ENCODE measurements around the gene KDM6A. TPM values are rescaled to one million over a fixed set of nuclear protein-coding genes. Genes with fewer than 3 reads are reported as not detected.

The KDM6A gene
- total and polyA plus RNA-seq, 9 of the 15 experiments (the other 6 are each of a cell fraction or from before 2014, with no cell fraction given), result 8.4 to 34.3 (median 22.9) TPM

- Histone ChIP-seq H3K9ac (ENCODE audit: insufficient read depth in 1 of 2, low read depth in 2 of 2, low read length in 2 of 2) (no peak overlapping the region), H3K4me3 (no peak overlapping the region), H3K36me3 (ENCODE audit: control insufficient read depth, insufficient read depth, low read length) (no peaks in the 10 kb centered on the region), H2AFZ (ENCODE audit: low read depth, low read length) (no peak overlapping the region), H3K4me1 (replicated peaks in 1 of 2; ENCODE audit: control insufficient read depth in 2 of 2, insufficient read depth in 2 of 2, low read length in 2 of 2) (peaks cover 2 to 3% of the 10 kb centered on the region in 2 experiments; a peak in 4 of 5 replicates), H3K9me3 (replicated peaks; ENCODE audit: control insufficient read depth, insufficient read depth, low read depth, low read length) (no peaks in the 10 kb centered on the region; the same call in 1 of the 2 replicates), H3K27ac (ENCODE audit: extremely low read depth, low read depth, low read length) (no peak overlapping the region), H3K27me3 (ENCODE audit: control insufficient read depth in 2 of 2, insufficient read depth in 2 of 2, low read length in 2 of 2) (no peaks in the 10 kb centered on the region), H3K9me1 (ENCODE audit: control insufficient read depth, insufficient read depth, low read length) (no peaks in the 10 kb centered on the region), H4K20me1 (replicated peaks; ENCODE audit: control insufficient read depth, insufficient read depth, low read length) (0 out of 2 replicates have a peak, but pooled peaks cover 3% of the 10 kb centered on the region), H3K4me2 (ENCODE audit: insufficient read depth, low read length) (no peak overlapping the region), H3K79me2 (ENCODE audit: control insufficient read depth, insufficient read depth, low read length) (peaks cover 100% of the 10 kb centered on the region)
- ChIA-PET CTCF (ENCODE audit: low intra/inter-chr PET ratio) (no interaction called here), POLR2A (interaction anchor here (0.7 to 1.3 kb wide), 2 partner anchors 11 to 61 kb away, joined by 3 read pairs; no protein-coding TSS in a partner anchor)
- in situ Hi-C loops (cut with MboI), result no loop called here
- 83% methylated on average over 2 of the region's 2 CpGs for WGBS (ENCODE audit: insufficient coverage, low coverage, missing lambda C conversion rate)
- DNase-seq (ENCODE audit: extremely low read depth in 1 of 4, low spot score in 3 of 4) (no peak), FAIRE-seq (no peak), ATAC-seq (no peak)
- TF ChIP-seq PREB (CRISPR knock-in tag; IDR thresholded peaks at IDR 0.05) (no peak), ELF2 (CRISPR knock-in tag; IDR thresholded peaks at IDR 0.05) (no peak)
- intact Hi-C loops (cut with micrococcal nuclease), result no loop called here
- BruUV-seq (replicated peaks), result no TSS peak
These were observed 75.4 kb downstream of the KDM6A start for GRCh38 chrX:44948406-44948805.

GRCh38 chrX:44949125-44949524 is 76.1 kb downstream of the KDM6A start:
- H4K20me1 ChIP-seq (replicated peaks; ENCODE audit: control insufficient read depth, insufficient read depth, low read length), result 0 out of 2 replicates have a peak, but pooled peaks cover 3% of the 10 kb centered on the region
- H3K79me2 ChIP-seq (ENCODE audit: control insufficient read depth, insufficient read depth, low read length), result peaks cover 99% of the 10 kb centered on the region
- no peaks in the 10 kb centered on the region for H3K9me1 ChIP-seq (ENCODE audit: control insufficient read depth, insufficient read depth, low read length)
- intact Hi-C loops (cut with micrococcal nuclease) (no loop called here), in situ Hi-C loops (cut with MboI) (no loop called here)
- H3K27me3 ChIP-seq (ENCODE audit: control insufficient read depth in 2 of 2, insufficient read depth in 2 of 2, low read length in 2 of 2), result no peaks in the 10 kb centered on the region
- H3K4me1 ChIP-seq (replicated peaks in 1 of 2; ENCODE audit: control insufficient read depth in 2 of 2, insufficient read depth in 2 of 2, low read length in 2 of 2), result peaks cover 2 to 3% of the 10 kb centered on the region in 2 experiments; a peak in 4 of 5 replicates
- ATAC-seq (no peak), DNase-seq (ENCODE audit: extremely low read depth in 1 of 4, low spot score in 3 of 4) (no peak), FAIRE-seq (no peak)
- H3K9ac ChIP-seq (ENCODE audit: insufficient read depth in 1 of 2, low read depth in 2 of 2, low read length in 2 of 2), result no peak overlapping the region
- no peak overlapping the region for H3K4me2 ChIP-seq (ENCODE audit: insufficient read depth, low read length)
- H3K36me3 ChIP-seq (ENCODE audit: control insufficient read depth, insufficient read depth, low read length), result no peaks in the 10 kb centered on the region
- no peaks in the 10 kb centered on the region; the same call in 1 of the 2 replicates for H3K9me3 ChIP-seq (replicated peaks; ENCODE audit: control insufficient read depth, insufficient read depth, low read depth, low read length)
- BruUV-seq (replicated peaks), result no TSS peak
- ChIA-PET POLR2A (no interaction called here), CTCF (ENCODE audit: low intra/inter-chr PET ratio) (interaction anchor here (0.6 kb wide), 1 partner anchor 409 kb away, joined by 3 read pairs; no protein-coding TSS in a partner anchor)
- H3K4me3 ChIP-seq, result no peak overlapping the region
- H2AFZ ChIP-seq (ENCODE audit: low read depth, low read length), result no peak overlapping the region
- WGBS (ENCODE audit: insufficient coverage, low coverage, missing lambda C conversion rate), result 88% methylated on average over 6 of the region's 8 CpGs
- no peak overlapping the region for H3K27ac ChIP-seq (ENCODE audit: extremely low read depth, low read depth, low read length)
- TF ChIP-seq MLX (CRISPR knock-in tag; conservative IDR thresholded peaks at IDR 0.05), result no peak
- no peak for TF ChIP-seq CTCF (IDR thresholded peaks at IDR 0.05 in 2 of 3, conservative IDR thresholded peaks at IDR 0.05 in 1 of 3; ENCODE audit: insufficient read depth in 2 of 3, low read depth in 1 of 3, low read length in 3 of 3)
- TF ChIP-seq SMARCC2 (IDR thresholded peaks at IDR 0.05; ENCODE audit: low read depth), result no peak
- no peak for TF ChIP-seq ZNF395 (CRISPR knock-in tag; IDR thresholded peaks at IDR 0.05)
- no peak for TF ChIP-seq KDM4B (IDR thresholded peaks at IDR 0.05; ENCODE audit: borderline replicate concordance in 2 of 2, low read depth in 1 of 2)
- TF ChIP-seq PTRF (tag; IDR thresholded peaks at IDR 0.05), result no peak
- no peak for TF ChIP-seq ZNF263 (CRISPR knock-in tag; IDR thresholded peaks at IDR 0.05; ENCODE audit: borderline replicate concordance)
- no peak for TF ChIP-seq FOXA1 (IDR thresholded peaks at IDR 0.05; ENCODE audit: borderline replicate concordance)
